IMR-90 (cell line): ENCODE data around the gene NEU1. TPM values are rescaled to one million over a fixed set of nuclear protein-coding genes. Genes with fewer than 3 reads are reported as not detected.
A peak's percentile ranks its signal among the peaks of the same experiment; 100 is the strongest.

ENCODE experiments used
- ATAC-seq: fragments of 200-7000 bp; cut with Tn5 transposase; 2 replicates; pipeline ENCODE4 v1.9.1; 2020; ENCODE audit warnings: low read depth, mild to moderate bottlenecking, moderate library complexity
- BruUV-seq: library from RNA; stranded (reverse); fragments of 400-500 nt; replicated peaks from 2 replicates; lab custom pipeline; 2021; lab: Mats Ljungman, UMichigan
- CTCF ChIA-PET: fragments of 300-600 bp; formaldehyde crosslinking; extraction: SDS; loops from one replicate; lab custom pipeline; 2021; ENCODE audit warnings: antibody characterized with exemption; lab: Yijun Ruan, JAX
- POLR2A ChIA-PET: fragments of 300-600 bp; sonication (Branson Sonifier 250); formaldehyde crosslinking; loops from one replicate; lab custom pipeline; 2022; ENCODE audit warnings: antibody characterized with exemption; ENCODE audit not compliant: unreplicated experiment; lab: Charles Lee
- DNase-seq: peaks from one replicate; pipeline ENCODE4 v3.0.0; 2013
- H2AFZ ChIP-seq: replicated peaks from 2 replicates; pipeline ENCODE3; 2013; ENCODE audit warnings: low read length, mild to moderate bottlenecking; ENCODE audit not compliant: poor library complexity
- H2AK5ac ChIP-seq: 2 replicates; pipeline ENCODE4 v1.6.1; 2013; ENCODE audit warnings: low read depth, low read length, inconsistent platforms
- H2AK9ac ChIP-seq: replicated peaks from 2 replicates; pipeline ENCODE3; 2013; ENCODE audit warnings: mild to moderate bottlenecking, low read depth, low read length, moderate library complexity; ENCODE audit not compliant: poor library complexity
- H2BK120ac ChIP-seq: 2 replicates; pipeline ENCODE4 v1.6.1; 2013; ENCODE audit warnings: low read depth, low read length, inconsistent platforms
- H2BK15ac ChIP-seq: 3 replicates; pipeline ENCODE4 v1.6.1; 2013; ENCODE audit warnings: low read depth, low read length, inconsistent platforms
- H2BK20ac ChIP-seq: 2 replicates; pipeline ENCODE4 v1.6.1; 2013; ENCODE audit warnings: low read depth, mild to moderate bottlenecking, inconsistent platforms, low read length, moderate library complexity
- H2BK5ac ChIP-seq: 2 replicates; pipeline ENCODE4 v1.6.1; 2013; ENCODE audit warnings: mild to moderate bottlenecking, low read depth, low read length, inconsistent platforms; ENCODE audit not compliant: poor library complexity, severe bottlenecking
- H3K14ac ChIP-seq: replicated peaks from 2 replicates; pipeline ENCODE4 v1.6.1; 2013; ENCODE audit warnings: low read depth, low read length, inconsistent platforms
- H3K18ac ChIP-seq: 2 replicates; pipeline ENCODE4 v1.6.1; 2013; ENCODE audit warnings: low read depth, low read length, control low read depth
- H3K23ac ChIP-seq: 2 replicates; pipeline ENCODE4 v1.6.1; 2013; ENCODE audit warnings: low read depth, low read length, inconsistent platforms
- H3K27ac ChIP-seq: 2 replicates; pipeline ENCODE4 v1.5.1; 2013; ENCODE audit warnings: mild to moderate bottlenecking, control low read depth, low read length; ENCODE audit not compliant: insufficient read depth
- H3K27me3 ChIP-seq: 2 replicates; pipeline ENCODE4 v1.6.1; 2013; ENCODE audit warnings: low read length; ENCODE audit not compliant: control insufficient read depth, insufficient read depth
- H3K36me3 ChIP-seq: 2 replicates; pipeline ENCODE4 v1.6.1; 2013; ENCODE audit warnings: low read length, mixed read lengths; ENCODE audit not compliant: control insufficient read depth, insufficient read depth
- H3K4ac ChIP-seq: 2 replicates; pipeline ENCODE4 v1.6.1; 2013; ENCODE audit warnings: low read depth, low read length, inconsistent platforms
- H3K4me1 ChIP-seq: 2 replicates; pipeline ENCODE4 v1.6.1; 2013; ENCODE audit warnings: low read length, mixed read lengths; ENCODE audit not compliant: control insufficient read depth, insufficient read depth
- H3K4me2 ChIP-seq: 2 replicates; pipeline ENCODE4 v1.6.1; 2013; ENCODE audit warnings: low read depth, mild to moderate bottlenecking, control low read depth, low read length, moderate library complexity
- H3K4me3 ChIP-seq: 2 replicates; pipeline ENCODE4 v1.5.1; 2013; ENCODE audit warnings: low read depth, mild to moderate bottlenecking, control low read depth, low read length, moderate library complexity; ENCODE audit not compliant: insufficient read depth
- H3K56ac ChIP-seq: 2 replicates; pipeline ENCODE4 v1.6.1; 2013; ENCODE audit warnings: low read length, inconsistent platforms; ENCODE audit not compliant: insufficient read depth; ENCODE audit errors: extremely low read depth
- H3K79me1 ChIP-seq, 2 experiments: 2 replicates each; pipeline ENCODE4 v1.6.1; 2013; ENCODE audit warnings: low read length in 2 of 2, inconsistent platforms in 1 of 2, low read depth in 1 of 2
- H3K9ac ChIP-seq: 2 replicates; pipeline ENCODE4 v1.6.1; 2013; ENCODE audit warnings: low read depth, low read length, control low read depth
- H3K9me1 ChIP-seq: 2 replicates; pipeline ENCODE4 v1.6.1; 2013; ENCODE audit warnings: low read length, inconsistent platforms; ENCODE audit not compliant: insufficient read depth
- H3K9me3 ChIP-seq: 2 replicates; pipeline ENCODE4 v1.6.1; 2013; ENCODE audit warnings: low read length; ENCODE audit not compliant: control insufficient read depth, insufficient read depth
- H4K20me1 ChIP-seq: 2 replicates; pipeline ENCODE4 v1.6.1; 2013; ENCODE audit warnings: low read length, inconsistent platforms; ENCODE audit not compliant: insufficient read depth
- H4K5ac ChIP-seq: 2 replicates; pipeline ENCODE4 v1.6.1; 2013; ENCODE audit warnings: mild to moderate bottlenecking, low read depth, low read length, control low read depth
- H4K8ac ChIP-seq, 2 experiments: 2 replicates each; pipeline ENCODE4 v1.6.1; 2013; ENCODE audit warnings: low read depth in 2 of 2, low read length in 2 of 2, control low read depth in 1 of 2, inconsistent platforms in 1 of 2
- H4K91ac ChIP-seq: 2 replicates; pipeline ENCODE4 v1.6.1; 2013; ENCODE audit warnings: low read depth, low read length, inconsistent platforms; ENCODE audit not compliant: insufficient read depth
- BHLHE40 ChIP-seq: fragments of 150-350 bp; IDR thresholded peaks from 2 replicates; pipeline ENCODE4 v1.6.1; 2016; ENCODE audit warnings: mild to moderate bottlenecking, low read depth, low read length
- CEBPB ChIP-seq: IDR thresholded peaks from 2 replicates; pipeline ENCODE4 v1.6.1; 2012; ENCODE audit warnings: low read depth, low read length, improper control_type of control experiment
- CHD1 ChIP-seq: IDR thresholded peaks from 2 replicates; pipeline ENCODE4 v1.6.1; 2012; ENCODE audit warnings: low read depth, low read length, improper control_type of control experiment
- CTCF ChIP-seq: conservative IDR thresholded peaks from 2 replicates; pipeline ENCODE4 v1.5.1; 2012; ENCODE audit warnings: mild to moderate bottlenecking, low read depth, low read length, improper control_type of control experiment
- ELK1 ChIP-seq: fragments of 150-350 bp; IDR thresholded peaks from 2 replicates; pipeline ENCODE4 v1.6.1; 2016; ENCODE audit warnings: low read depth, mild to moderate bottlenecking, low read length, moderate library complexity, borderline replicate concordance
- FOS ChIP-seq: fragments of 150-350 bp; IDR thresholded peaks from 2 replicates; pipeline ENCODE4 v1.6.1; 2016; ENCODE audit warnings: low read depth, low read length
- MAFK ChIP-seq: IDR thresholded peaks from 2 replicates; pipeline ENCODE4 v1.6.1; 2012; ENCODE audit warnings: low read depth, low read length, improper control_type of control experiment
- MAZ ChIP-seq: IDR thresholded peaks from 2 replicates; pipeline ENCODE4 v1.6.1; 2012; ENCODE audit warnings: low read depth, mild to moderate bottlenecking, low read length, improper control_type of control experiment, moderate library complexity, borderline replicate concordance
- NFE2L2 ChIP-seq: fragments of 150-350 bp; IDR thresholded peaks from 2 replicates; pipeline ENCODE4 v1.6.1; 2016; ENCODE audit warnings: low read depth, mild to moderate bottlenecking, low read length
- POLR2A ChIP-seq: IDR thresholded peaks from 2 replicates; pipeline ENCODE4 v1.6.1; 2012; ENCODE audit warnings: mild to moderate bottlenecking, low read depth, low read length
- RCOR1 ChIP-seq: IDR thresholded peaks from 2 replicates; pipeline ENCODE4 v1.6.1; 2012; ENCODE audit warnings: mild to moderate bottlenecking, low read length, improper control_type of control experiment; ENCODE audit not compliant: insufficient replicate concordance
- RFX5 ChIP-seq: IDR thresholded peaks from 2 replicates; pipeline ENCODE4 v1.8.0; 2012; ENCODE audit warnings: low read depth, mild to moderate bottlenecking, low read length, moderate library complexity
- WGBS, 2 experiments: methylation state at CpG; one replicate each; pipeline versions ENCODE4 v1.1.5 to v1.1.7; 2013; ENCODE audit warnings: missing lambda C conversion rate in 2 of 2; ENCODE audit not compliant: insufficient read length in 1 of 2; ENCODE audit errors: extremely low coverage in 2 of 2; 5-methylcytosine and 5-hydroxymethylcytosine counted together
- dilution Hi-C: fragments of 300-500 bp; cut with HindIII; formaldehyde crosslinking; loops from one replicate; pipeline ENCODE4 v1.14.3; 2018; ENCODE audit warnings: low sequenced_read_pairs; ENCODE audit not compliant: unreplicated experiment
- in situ Hi-C: fragments of 300-500 bp; cut with MboI; formaldehyde crosslinking; loops from 3 replicates; pipeline ENCODE4 v1.14.3; 2019; ENCODE audit warnings: low sequenced_read_pairs, inconsistent platforms, mixed read lengths
- intact Hi-C: fragments of 100-400 bp; cut with micrococcal nuclease; formaldehyde crosslinking; loops from 2 replicates; pipeline ENCODE4 v1.10.0; 2022
- polyA plus RNA-seq, 3 experiments: library from polyadenylated mRNA; depleted of rRNA; stranded (reverse); fragments of >200 nt; gene quantifications; 2 replicates each; pipeline ENCODE4 v1.2.3, GENCODE V29; 2012; ENCODE audit warnings: low replicate concordance in 1 of 3
- total RNA-seq: library from RNA; depleted of rRNA; stranded (reverse); fragments of >200 nt; gene quantifications from 2 replicates; pipeline ENCODE4 v1.2.3, GENCODE V29; 2012

NEU1 gene
- total and polyA plus RNA-seq, 2 of the 4 experiments (the other 2 are of a cell fraction), result 28.5 to 36.2 TPM

- H3K4me2 ChIP-seq, result no peak overlapping the region
- H3K4me1 ChIP-seq, result no peaks in the 10 kb centered on the region
- H2BK120ac ChIP-seq, result no peak overlapping the region
- in situ Hi-C loops (no loop called here), intact Hi-C loops (no loop called here), dilution Hi-C loops (no loop called here)
- H4K91ac ChIP-seq, result no peak overlapping the region
- H3K79me1 ChIP-seq, result no peaks in the 10 kb centered on the region
- H2AK5ac ChIP-seq, result no peak overlapping the region
- no peak overlapping the region for H3K27ac ChIP-seq
- H3K4ac ChIP-seq, result no peak overlapping the region
- H4K20me1 ChIP-seq, result peaks cover 2% of the 10 kb centered on the region; the same call in 1 of the 2 replicates
- H2BK15ac ChIP-seq, result no peak overlapping the region
- no peak overlapping the region for H2AFZ ChIP-seq
- H3K14ac ChIP-seq, result no peak overlapping the region
- no peak for TF ChIP-seq RCOR1
- TF ChIP-seq MAFK, result no peak
- TF ChIP-seq RFX5, result no peak
- no peak for TF ChIP-seq ELK1
- TF ChIP-seq NFE2L2, result no peak
- TF ChIP-seq MAZ, result no peak
- no peak for TF ChIP-seq POLR2A
- no peak for TF ChIP-seq CHD1
- no peak for TF ChIP-seq BHLHE40
- no peak for TF ChIP-seq CTCF
- TF ChIP-seq CEBPB, result no peak
- TF ChIP-seq FOS, result no peak
- H3K23ac ChIP-seq, result no peak overlapping the region
- H2AK9ac ChIP-seq, result peak overlapping the region; percentile 76
- H3K4me3 ChIP-seq, result no peak overlapping the region
- H3K9me1 ChIP-seq, result 0 out of 2 replicates have a peak, but pooled peaks cover 2% of the 10 kb centered on the region
- H2BK5ac ChIP-seq, result no peak overlapping the region
- no peak overlapping the region for H3K18ac ChIP-seq
- H3K9ac ChIP-seq, result no peak overlapping the region
- ATAC-seq, result no peak
- no peaks in the 10 kb centered on the region for H3K27me3 ChIP-seq
- no peak overlapping the region for H4K8ac ChIP-seq
- ChIA-PET CTCF (no interaction called here), POLR2A (no interaction called here)
- 92% methylated on average over 2 of the region's 22 CpGs; no CpG with 5 or more reads in 1 of the 2 experiments for WGBS, 2 experiments
- BruUV-seq, result no TSS peak
- H3K36me3 ChIP-seq, result peaks cover 84% of the 10 kb centered on the region
- H3K56ac ChIP-seq, result no peak overlapping the region
- no peak overlapping the region for H4K5ac ChIP-seq
- no peak for DNase-seq
- H3K9me3 ChIP-seq, result no peaks in the 10 kb centered on the region
- H2BK20ac ChIP-seq, result no peak overlapping the region
These were observed 22.0 kb upstream of the NEU1 start for GRCh38 chr6:31884528-31885035.
